GM18873 (cell line): ENCODE measurements around the gene HLA-DQA2.
"Not testable (repeated sequence)": the region's sequence is repeated elsewhere in the genome, so short reads cannot be mapped to it uniquely, and the experiment has no call there.

Experiments used
- ATAC-seq: cut with Tn5 transposase; IDR thresholded peaks from one replicate; pipeline ENCODE4 v1.9.1; 2021; ENCODE audit warnings: mild to moderate bottlenecking, moderate library complexity, moderate number of reproducible peaks; ENCODE audit not compliant: unreplicated experiment, low FRiP score

Gene HLA-DQA2

DNA sequence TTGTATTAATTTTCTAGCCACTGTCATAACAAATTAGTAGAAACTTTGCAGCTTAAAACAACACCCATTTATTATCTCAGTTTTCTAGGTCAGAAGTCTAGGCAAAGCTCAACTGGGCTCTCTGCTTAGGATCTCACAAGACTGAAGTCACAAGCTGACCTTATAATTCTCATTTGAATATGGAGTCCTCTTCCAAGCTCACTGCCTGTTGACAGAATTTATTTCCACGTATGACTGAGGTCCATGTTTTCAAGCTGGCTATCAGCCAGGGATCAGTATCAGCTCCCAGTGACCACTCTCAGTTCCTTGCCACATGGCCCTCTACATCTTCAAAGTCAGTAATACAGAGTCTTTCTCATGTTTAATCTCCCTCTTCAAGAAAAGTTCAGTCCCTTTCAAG, 33.9 kb downstream of the HLA-DQA2 start:
- no peak for ATAC-seq

DNA sequence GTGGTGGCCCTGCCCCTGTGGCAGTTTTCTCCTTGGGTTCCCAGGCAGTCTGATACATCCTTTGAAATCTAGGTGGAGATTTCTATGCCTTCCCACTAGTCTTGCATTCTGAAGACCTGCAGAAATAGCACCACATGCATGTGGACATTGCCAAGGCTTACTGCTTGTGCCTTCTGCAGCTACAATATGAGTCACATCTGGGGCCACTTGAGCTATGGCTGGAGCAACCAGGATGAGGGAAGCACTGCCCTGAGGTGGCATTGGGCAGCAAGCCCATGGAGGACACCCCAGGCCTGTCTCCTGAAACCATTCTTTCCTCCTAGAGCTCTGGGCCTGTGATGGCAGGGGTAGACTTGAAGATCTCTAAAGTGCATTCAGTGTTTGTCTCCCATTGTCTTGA, 37.8 kb downstream of the HLA-DQA2 start:
- ATAC-seq = no peak

GRCh38 chr6:32782923-32783322, 41.7 kb downstream of the HLA-DQA2 start:
- not testable (repeated sequence) for ATAC-seq

DNA sequence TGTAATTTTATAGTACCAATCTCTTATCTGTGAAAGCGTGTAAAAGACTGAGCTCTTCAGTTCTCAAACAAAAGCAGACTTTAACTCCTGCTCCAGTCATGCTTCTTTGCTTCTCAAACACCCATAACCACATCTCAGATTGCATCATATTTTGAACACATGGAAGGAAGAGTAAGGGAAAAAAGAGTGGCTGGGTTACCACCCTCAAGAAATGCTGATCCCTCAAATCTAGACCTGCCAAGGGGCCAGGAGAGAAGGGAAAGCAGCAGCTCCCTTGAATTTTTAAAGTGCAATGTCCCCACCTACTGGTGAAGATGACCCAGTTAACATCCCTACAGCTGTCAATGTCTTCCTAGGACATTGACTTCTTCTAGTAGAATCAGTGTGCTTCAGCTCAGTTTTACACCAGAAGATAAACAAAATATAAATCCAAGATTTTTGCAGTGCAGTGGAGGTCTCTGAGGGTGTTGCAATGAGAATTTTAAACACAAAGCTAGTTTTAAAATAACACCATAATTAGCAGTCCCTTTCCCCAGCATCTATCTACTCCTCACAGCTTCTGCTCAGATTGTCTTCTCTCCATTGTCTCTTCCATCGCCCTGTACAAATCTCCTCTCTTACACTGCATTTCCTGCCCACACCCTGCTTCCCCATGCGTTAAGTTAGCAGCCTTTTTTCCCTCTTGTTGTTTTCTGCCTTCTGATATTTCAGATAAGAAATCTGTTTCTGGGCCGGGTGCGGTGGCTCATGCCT, 44.8 kb downstream of the HLA-DQA2 start:
- no peak for ATAC-seq

- no peak for ATAC-seq
Observed at GRCh38 chr6:32790306-32790705, 49.1 kb downstream of the HLA-DQA2 start.

DNA sequence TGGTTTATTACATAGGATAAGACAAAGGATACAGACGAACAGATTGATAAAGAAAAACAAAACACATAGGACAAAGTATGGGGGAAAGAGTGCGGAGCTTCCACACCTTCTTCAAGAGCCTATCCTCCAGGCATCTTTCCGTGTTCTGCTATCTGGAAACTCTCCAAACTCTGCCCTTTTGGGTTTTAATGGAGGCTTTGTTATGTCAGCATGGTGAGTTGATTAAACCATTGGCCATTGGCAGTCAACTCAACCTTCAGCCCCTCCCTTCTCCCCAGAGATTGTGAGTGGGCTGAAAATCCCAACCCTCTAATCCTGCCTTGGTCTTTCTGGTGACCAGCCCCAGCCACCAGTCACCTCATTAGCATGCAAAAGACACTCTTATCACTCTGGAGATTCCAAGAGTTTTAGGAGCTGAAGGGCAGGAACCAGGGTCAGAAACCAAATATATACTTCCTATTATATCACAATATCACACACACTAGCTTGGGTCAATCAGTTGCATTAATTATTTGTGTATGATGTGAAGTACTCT, 51.8 kb downstream of the HLA-DQA2 start:
- no peak for ATAC-seq

DNA sequence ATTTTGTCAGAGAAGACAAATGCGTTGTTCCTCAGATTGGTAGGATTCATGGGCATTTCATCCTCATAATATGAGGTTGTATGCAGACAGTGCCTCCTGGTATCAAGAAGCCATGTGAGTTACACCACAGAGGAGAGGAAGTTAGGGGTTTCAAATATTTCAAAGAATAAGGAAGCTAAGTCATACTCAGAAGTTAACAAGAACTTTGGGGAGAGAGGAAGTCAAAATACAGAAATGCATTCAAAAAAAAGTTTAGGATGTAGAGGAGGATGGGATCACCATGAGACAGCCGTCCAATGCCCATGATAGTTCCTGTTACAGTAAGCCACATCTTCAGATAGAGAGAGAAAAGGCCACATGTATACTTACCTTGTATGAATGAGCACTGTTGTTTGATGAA, 53.3 kb downstream of the HLA-DQA2 start:
- no peak for ATAC-seq
